HG02884 (cell line): Measurements from ENCODE around the gene PYDC2.

ENCODE experiments used
- ATAC-seq: cut with Tn5 transposase; IDR thresholded peaks from one replicate; pipeline ENCODE4 v1.9.1; 2021; ENCODE audit warnings: mild to moderate bottlenecking, moderate library complexity; ENCODE audit not compliant: unreplicated experiment

The PYDC2 gene

DNA sequence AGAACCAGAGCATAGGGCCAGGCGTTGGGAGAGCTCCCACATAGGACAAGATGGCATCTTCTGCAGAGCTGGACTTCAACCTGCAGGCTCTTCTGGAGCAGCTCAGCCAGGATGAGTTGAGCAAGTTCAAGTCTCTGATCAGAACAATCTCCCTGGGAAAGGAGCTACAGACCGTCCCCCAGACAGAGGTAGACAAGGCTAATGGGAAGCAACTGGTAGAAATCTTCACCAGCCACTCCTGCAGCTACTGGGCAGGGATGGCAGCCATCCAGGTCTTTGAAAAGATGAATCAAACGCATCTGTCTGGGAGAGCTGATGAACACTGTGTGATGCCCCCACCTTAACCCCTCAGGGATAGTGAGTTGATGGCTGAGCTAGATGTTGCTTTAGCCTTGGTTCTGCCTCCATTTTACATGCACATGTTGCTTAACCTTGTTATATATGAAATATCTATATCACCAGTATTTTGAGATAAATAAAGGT is at the start of gene PYDC2:
TSS of gene PYDC2 (plus strand) at position 51 of the 483 bp plus-strand sequence. CDS start at position 51, 0 bp downstream.
- ATAC-seq = no peak

- ATAC-seq = no peak
Observed at GRCh38 chr3:191412759-191413158, 48.2 kb upstream of the PYDC2 start.

GRCh38 chr3:191414286-191414685 is 46.7 kb upstream of the PYDC2 start:
- no peak for ATAC-seq

DNA sequence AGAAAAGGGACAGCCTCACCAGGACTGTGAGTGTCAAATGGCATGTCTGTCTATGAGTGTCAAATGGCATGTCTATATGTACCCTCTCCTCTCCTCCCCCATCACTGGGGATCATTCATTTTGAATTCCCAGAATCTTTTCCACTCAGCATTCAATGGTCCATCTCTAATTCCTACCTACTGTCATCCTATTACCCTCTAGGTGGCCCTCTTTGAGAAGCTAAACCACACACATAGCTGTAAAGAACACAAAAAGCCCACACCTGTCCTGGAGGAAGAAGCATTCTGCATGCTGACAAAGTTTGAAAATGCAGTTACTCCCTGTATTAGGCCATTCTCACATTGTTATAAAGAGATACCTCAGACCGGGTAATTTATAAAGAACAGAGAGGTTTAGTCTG is 46.2 kb upstream of the PYDC2 start:
- ATAC-seq = no peak

- ATAC-seq = no peak
Observed at GRCh38 chr3:191415566-191415965, 45.4 kb upstream of the PYDC2 start.

- no peak for ATAC-seq
Observed at GRCh38 chr3:191417457-191417729, 43.6 kb upstream of the PYDC2 start.

GRCh38 chr3:191420771-191421170 is 40.2 kb upstream of the PYDC2 start:
- ATAC-seq = no peak

- no peak for ATAC-seq
Observed at GRCh38 chr3:191424881-191425280, 36.1 kb upstream of the PYDC2 start.

- ATAC-seq = no peak
Observed at GRCh38 chr3:191425322-191425734, 35.6 kb upstream of the PYDC2 start.

GRCh38 chr3:191426311-191426710 is 34.7 kb upstream of the PYDC2 start:
- ATAC-seq = no peak

GRCh38 chr3:191428177-191428576 is 32.8 kb upstream of the PYDC2 start:
- no peak for ATAC-seq

GRCh38 chr3:191430103-191430502 is 30.9 kb upstream of the PYDC2 start:
- no peak for ATAC-seq

DNA sequence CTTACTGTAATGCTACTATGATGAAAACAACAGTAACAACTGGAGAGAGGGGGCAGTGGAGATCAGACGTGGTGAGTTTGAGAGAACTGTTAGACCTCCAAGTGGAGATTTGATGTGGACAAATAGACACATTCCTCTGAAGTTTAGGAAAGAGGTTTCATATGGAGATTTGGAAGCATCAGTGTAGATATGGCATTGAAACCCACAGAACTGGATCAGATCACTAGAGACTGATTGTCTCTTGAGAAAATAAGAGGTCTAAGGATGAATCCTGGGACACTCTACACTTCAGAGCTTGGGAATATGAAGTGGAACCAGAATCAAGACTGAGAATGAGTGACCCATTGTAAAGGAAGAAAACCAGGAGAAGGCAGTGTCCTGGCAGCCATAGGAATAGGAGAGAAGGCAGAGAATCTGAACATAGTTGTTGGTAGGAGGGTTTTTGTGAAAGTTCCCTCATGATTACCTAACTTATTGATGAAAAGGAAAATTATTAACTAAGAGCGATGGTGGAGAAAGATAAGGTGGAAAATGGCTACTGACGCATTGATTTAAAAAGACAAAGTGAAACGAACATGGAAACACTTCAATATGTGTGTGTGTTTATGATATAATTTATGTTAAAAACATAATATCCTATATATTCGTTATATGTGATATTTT is 29.7 kb upstream of the PYDC2 start:
- no peak for ATAC-seq

DNA sequence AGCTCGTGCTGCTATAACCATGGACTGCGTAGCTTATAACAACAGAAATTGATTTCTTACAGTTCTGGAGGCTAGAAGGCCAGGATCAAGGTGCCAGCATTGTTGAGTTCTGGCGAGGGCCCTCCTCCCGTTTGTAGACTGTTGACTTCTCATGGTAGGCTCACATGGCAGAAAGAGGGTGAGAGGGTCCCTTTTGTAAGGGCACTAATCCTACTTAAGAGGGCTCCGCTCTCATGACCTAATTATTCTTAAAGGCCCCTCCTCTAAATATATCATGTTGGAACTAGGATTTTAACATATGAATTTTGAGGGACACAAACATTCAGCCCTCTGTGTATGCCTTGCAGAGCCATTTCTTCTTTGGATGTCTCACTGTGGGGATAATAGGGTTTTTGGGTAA is 28.8 kb upstream of the PYDC2 start:
- no peak for ATAC-seq

DNA sequence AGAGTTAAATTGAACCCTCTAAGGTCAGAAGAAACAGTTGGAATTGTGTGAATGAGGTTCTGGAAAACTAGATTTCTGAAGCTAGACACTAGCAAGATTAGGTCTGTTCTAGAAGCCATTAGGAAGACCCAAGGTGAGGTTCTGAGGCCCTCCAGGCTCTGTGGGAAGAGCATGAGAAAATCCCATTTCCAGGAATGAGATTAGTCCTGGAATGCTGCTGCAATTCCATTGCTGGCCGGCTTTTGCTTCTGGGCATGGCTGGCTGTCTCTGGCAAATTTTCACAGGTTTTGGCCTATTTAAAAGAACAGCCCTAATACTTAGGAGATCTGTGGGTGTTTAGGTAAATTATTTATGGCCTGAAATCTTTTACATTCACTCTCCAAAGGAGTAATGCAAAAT is 26.9 kb upstream of the PYDC2 start:
- ATAC-seq = no peak

DNA sequence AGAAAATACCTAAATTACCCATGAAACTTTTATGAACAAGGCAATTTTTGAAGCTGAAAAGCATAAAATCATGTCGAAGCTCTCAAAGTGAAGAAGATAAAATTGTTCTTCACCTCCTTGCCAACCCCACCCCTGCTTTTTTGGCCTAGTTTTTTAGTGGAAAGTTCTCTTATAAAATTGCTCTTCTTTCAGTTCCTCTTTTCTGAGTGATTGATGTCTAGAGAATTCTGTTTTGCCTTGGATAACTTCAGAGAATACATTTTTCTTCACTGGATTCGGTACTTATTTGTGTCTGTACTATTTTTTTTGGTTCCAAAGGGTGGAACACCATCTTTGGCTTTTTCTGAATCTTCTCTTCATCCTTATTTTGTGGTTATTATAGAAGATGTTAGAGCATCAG is 25.0 kb upstream of the PYDC2 start:
- ATAC-seq = no peak

GRCh38 chr3:191438150-191438814 is 22.7 kb upstream of the PYDC2 start:
- no peak for ATAC-seq

GRCh38 chr3:191440532-191440931 is 20.4 kb upstream of the PYDC2 start:
- ATAC-seq = no peak

DNA sequence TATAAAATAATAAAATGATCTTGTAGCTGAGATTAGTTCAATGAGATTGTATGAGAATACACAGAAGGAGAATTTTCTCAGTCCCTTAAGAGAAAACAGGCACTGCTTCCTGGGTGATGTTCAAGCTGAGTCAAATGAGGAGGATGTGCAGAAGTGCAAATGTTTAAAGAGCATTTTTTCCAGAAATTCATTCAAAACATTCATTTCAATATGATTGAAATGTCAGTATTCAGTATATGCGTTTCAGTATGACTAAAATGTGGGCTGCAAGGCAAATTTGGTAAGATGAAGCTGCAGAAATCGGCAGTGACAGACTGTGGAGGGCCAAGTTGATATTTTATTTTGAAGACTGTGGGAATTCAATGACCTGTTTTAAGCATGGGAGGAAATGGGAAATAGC is 19.3 kb upstream of the PYDC2 start:
- ATAC-seq = peak; percentile 63

DNA sequence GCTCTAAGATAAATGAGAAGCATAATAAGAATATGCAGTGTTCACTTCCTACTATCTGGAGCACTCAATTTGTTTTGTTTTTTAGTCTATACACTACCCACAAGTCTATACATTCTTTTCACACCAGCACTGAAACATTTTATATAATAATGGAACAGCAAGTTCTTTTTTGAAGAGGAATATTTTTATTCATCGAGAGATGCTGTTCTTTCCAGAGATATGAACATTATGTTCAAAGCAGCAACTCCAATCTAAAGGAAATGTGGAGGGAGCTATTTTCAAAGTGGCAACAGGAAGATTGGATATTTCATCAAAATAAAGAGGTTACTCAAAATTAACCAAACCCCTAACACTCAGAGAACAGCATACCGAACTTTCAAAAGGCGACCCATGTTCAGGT is 16.4 kb upstream of the PYDC2 start:
- ATAC-seq = no peak

- no peak for ATAC-seq
Observed at GRCh38 chr3:191449256-191449655, 11.7 kb upstream of the PYDC2 start.

GRCh38 chr3:191455257-191455952 is 5.6 kb upstream of the PYDC2 start:
- ATAC-seq = no peak
